Prostate gland (tissue), 2 donors: ENCODE data around the gene CRTC1. TPM values are rescaled to one million over a fixed set of nuclear protein-coding genes. Genes with fewer than 3 reads are reported as not detected.
"Not testable (repeated sequence)": the region's sequence is repeated elsewhere in the genome, so short reads cannot be mapped to it uniquely, and the experiment has no call there.

Experiments
- DNase-seq: peaks from one replicate; pipeline ENCODE4 v3.0.0-alpha.2; 2019; ENCODE audit warnings: low spot score
- H3K27ac ChIP-seq, 2 donors: fragments of 200-600 bp; sonication (generic); 2 replicates each; pipeline ENCODE4 v1.5.1; 2017 to 2019
- H3K27me3 ChIP-seq: fragments of 200-600 bp; sonication (generic); replicated peaks from 2 replicates; pipeline ENCODE4 v1.5.1; 2019; ENCODE audit not compliant: insufficient read depth
- H3K36me3 ChIP-seq, 2 donors: fragments of 200-600 bp; sonication (generic); 1 replicate in 1 of 2; 2 replicates in 1 of 2; pipeline versions ENCODE4 v1.5.1 to v1.8.1; 2017 to 2019
- H3K4me1 ChIP-seq: fragments of 200-600 bp; sonication (generic); replicated peaks from 2 replicates; pipeline ENCODE4 v1.5.1; 2019
- H3K4me3 ChIP-seq, 2 donors: fragments of 200-600 bp; sonication (generic); 2 replicates each; pipeline ENCODE4 v1.5.1; 2017 to 2019
- H3K9me3 ChIP-seq: fragments of 200-600 bp; sonication (generic); 2 replicates; pipeline ENCODE4 v1.5.1; 2017
- CTCF ChIP-seq, 4 experiments: fragments of 200-600 bp in 2 of 4; fragments of 450-650 bp in 2 of 4; sonication (generic) in 2 of 4; IDR thresholded peaks; 1 replicate in 3 of 4; 2 replicates in 1 of 4; pipeline ENCODE4 v1.5.1; 2016 to 2019; ENCODE audit warnings: antibody characterized with exemption in 4 of 4, mild to moderate bottlenecking in 2 of 4, moderate library complexity in 2 of 4
- POLR2A ChIP-seq: fragments of 450-650 bp; IDR thresholded peaks from one replicate; pipeline ENCODE4 v1.6.1; 2016; ENCODE audit warnings: antibody characterized with exemption, mild to moderate bottlenecking
- POLR2AphosphoS5 ChIP-seq: sonication (generic); formaldehyde crosslinking; IDR thresholded peaks from one replicate; pipeline ENCODE4 v1.6.1; 2017; ENCODE audit warnings: antibody characterized with exemption
- WGBS: methylation state at CpG from one replicate; pipeline ENCODE4 v1.1.5; 2018; 5-methylcytosine and 5-hydroxymethylcytosine counted together
- intact Hi-C: fragments of 100-400 bp; cut with DNase I; formaldehyde crosslinking; loops from one replicate; pipeline ENCODE4 v1.14.2; 2022
- total RNA-seq, 2 donors: library from RNA; depleted of rRNA; stranded (reverse); fragments of >200 nt; gene quantifications; one replicate each; pipeline ENCODE4 v1.1.0, GENCODE V29; 2016

Gene CRTC1
- total RNA-seq, 2 donors from 2014 or later, result 6.7 to 24.4 TPM

GRCh38 chr19:18725841-18726770 is 42.6 kb downstream of the CRTC1 start:
- H3K27ac ChIP-seq, result no peak overlapping the region
- WGBS, result 85% methylated on average over 30 of the region's 30 CpGs
- H3K36me3 ChIP-seq, result no peaks in the 10 kb centered on the region
- no peak for DNase-seq
- no peaks in the 10 kb centered on the region for H3K27me3 ChIP-seq
- H3K4me1 ChIP-seq, result no peaks in the 10 kb centered on the region
- intact Hi-C loops, result no loop called here
- H3K9me3 ChIP-seq, result no peaks in the 10 kb centered on the region
- TF ChIP-seq POLR2A (no peak), POLR2AphosphoS5 (no peak), CTCF (IDR thresholded peaks at IDR 0.05) (no peak)
- no peak overlapping the region for H3K4me3 ChIP-seq

GRCh38 chr19:18726846-18727245 is 43.4 kb downstream of the CRTC1 start:
- H3K36me3 ChIP-seq, result no peaks in the 10 kb centered on the region
- no peak for TF ChIP-seq CTCF (IDR thresholded peaks at IDR 0.05)
- TF ChIP-seq POLR2A, result no peak
- no peak for TF ChIP-seq POLR2AphosphoS5
- no peaks in the 10 kb centered on the region for H3K27me3 ChIP-seq
- H3K4me3 ChIP-seq, result no peak overlapping the region
- WGBS, result 94% methylated on average over 6 of the region's 6 CpGs
- no peaks in the 10 kb centered on the region for H3K4me1 ChIP-seq
- intact Hi-C loops, result no loop called here
- no peak for DNase-seq
- no peak overlapping the region for H3K27ac ChIP-seq
- no peaks in the 10 kb centered on the region for H3K9me3 ChIP-seq

GRCh38 chr19:18727602-18728001 is 44.1 kb downstream of the CRTC1 start:
- H3K4me3 ChIP-seq, H3K36me3 ChIP-seq, intact Hi-C loops, H3K27ac ChIP-seq, H3K27me3 ChIP-seq, H3K4me1 ChIP-seq, H3K9me3 ChIP-seq, DNase-seq: not testable (repeated sequence)
- 97% methylated on average over 6 of the region's 6 CpGs for WGBS

- H3K27me3 ChIP-seq, result no peaks in the 10 kb centered on the region
- H3K9me3 ChIP-seq, result no peaks in the 10 kb centered on the region
- H3K27ac ChIP-seq, result no peak overlapping the region
- no peak for DNase-seq
- no peaks in the 10 kb centered on the region for H3K4me1 ChIP-seq
- no peak overlapping the region for H3K4me3 ChIP-seq
- TF ChIP-seq POLR2AphosphoS5 (no peak), POLR2A (no peak), CTCF (IDR thresholded peaks at IDR 0.05) (no peak)
- 93% methylated on average over 15 of the region's 18 CpGs for WGBS
- intact Hi-C loops, result no loop called here
- no peaks in the 10 kb centered on the region for H3K36me3 ChIP-seq
Observed at GRCh38 chr19:18729933-18730530, 46.6 kb downstream of the CRTC1 start.

- Histone ChIP-seq H3K27ac (no peak overlapping the region), H3K27me3 (no peaks in the 10 kb centered on the region), H3K36me3 (no peaks in the 10 kb centered on the region), H3K4me1 (no peaks in the 10 kb centered on the region), H3K4me3 (no peak overlapping the region), H3K9me3 (no peaks in the 10 kb centered on the region)
- DNase-seq, result no peak
- WGBS, result 89% methylated on average over 11 of the region's 11 CpGs
- no peak for TF ChIP-seq POLR2AphosphoS5
- intact Hi-C loops, result no loop called here
Observed at GRCh38 chr19:18730885-18731513, 47.5 kb downstream of the CRTC1 start.
